ENCODE measurements around the gene AUTS2. TPM values are rescaled to one million over a fixed set of nuclear protein-coding genes. Genes with fewer than 3 reads are reported as not detected.

Gene AUTS2
- total RNA-seq, 1 donor from 2014 or later, result 1.2 TPM

DNA sequence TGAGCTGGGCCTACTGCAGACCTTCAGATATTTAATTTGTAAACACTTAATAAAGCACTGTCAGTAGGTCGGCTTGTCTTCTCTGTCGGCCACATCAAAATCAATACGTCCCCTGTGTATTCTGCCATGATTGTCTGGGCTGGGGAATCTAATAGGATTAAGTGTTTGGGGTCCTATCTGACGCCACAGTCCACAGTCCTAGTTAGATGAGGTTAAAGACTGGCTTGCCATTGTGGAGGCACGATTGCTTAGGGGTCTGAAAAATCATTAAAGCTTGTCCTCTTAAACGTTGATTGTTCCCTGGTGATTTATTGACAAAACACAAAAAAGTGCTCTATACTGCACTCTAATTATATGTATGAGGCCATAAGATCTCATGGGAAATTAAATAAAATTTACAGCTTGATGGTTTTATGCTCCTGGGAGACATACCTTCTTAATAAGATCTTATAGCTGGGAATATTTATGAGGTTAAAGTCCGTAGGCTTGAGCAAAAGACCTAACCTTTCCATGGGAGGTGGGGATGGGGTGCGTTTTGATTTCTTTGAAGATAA, 883.4 kb downstream of the AUTS2 start:
- no peak for DNase-seq

DNA sequence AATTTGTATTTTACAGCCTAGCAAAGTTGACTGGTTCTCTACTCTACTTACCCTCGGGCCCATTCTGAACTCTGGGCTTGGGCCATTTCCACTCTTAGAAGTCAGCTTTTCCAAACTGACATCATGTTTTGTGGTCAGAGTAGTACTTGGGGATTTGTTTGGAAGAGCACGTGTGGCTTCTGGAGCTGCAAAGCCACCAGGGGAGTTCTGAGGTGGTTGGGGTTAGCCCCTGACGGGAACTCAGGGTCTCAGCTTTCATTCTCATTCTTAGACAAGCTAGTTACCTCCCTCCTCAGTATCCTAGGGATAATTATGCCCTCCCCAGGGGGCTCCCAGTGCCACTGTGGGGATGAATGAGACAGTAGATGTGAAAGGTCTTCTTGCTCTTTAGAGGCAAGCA, 886.0 kb downstream of the AUTS2 start:
- no peak for DNase-seq

DNA sequence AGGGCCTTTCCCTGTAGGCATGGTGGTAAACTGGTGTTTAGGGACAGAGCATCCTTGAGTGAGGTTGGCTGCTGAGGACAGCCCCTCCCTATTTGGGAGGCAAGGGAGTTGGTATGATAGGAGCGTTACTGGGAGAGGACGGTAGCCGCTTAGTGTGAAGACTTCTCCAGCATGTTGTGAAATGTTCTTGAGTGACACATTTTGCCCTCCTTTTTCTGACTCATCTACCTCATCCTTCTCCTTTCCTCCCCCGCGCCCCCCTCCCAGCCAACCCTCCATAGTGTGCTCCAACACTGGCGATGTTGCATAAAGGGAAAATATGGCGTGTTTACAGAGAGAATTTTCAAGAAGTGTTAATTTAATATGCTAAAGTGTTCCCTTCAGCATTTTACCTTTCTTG, 888.7 kb downstream of the AUTS2 start:
- DNase-seq, result no peak

DNA sequence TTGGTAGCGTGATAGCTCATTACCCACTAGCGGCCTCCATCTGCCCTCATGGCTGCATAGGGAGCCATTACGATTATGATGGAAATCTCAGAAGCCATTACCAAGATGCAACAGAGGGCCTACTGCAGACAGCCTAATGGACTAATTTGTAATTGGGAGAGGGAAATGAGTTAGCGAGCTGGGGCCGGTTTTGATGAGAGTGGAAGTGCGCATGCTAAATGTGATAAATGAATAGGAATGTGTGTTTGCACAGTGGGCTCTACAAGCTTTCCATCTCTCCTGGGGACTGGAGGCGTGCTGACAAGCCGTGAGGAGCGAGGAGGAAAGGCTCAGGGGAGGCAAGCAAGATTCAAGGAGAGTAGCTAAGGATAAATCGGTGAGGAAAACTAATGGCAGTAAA, 889.2 kb downstream of the AUTS2 start:
- DNase-seq, result no peak

DNA sequence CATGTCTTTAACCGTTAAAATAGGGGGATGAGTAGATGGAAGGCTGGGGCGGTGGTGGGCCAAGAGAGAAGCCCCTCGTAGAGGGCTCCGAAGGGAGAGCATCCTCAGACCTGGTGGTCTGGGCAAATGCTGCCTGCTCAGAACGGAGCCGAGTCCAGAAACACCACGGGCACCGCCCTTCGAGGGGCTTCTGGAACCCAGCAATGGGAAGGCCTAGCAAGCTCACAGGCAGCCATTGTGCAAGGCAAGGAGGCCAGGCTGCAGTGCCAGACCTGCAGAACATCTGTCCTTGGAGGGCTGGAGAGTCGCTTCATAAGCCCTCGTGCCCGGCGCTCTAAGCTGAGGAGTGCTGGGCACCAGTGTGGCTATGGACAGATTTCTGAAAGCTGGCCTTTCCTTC, 889.6 kb downstream of the AUTS2 start:
- DNase-seq, result no peak

DNA sequence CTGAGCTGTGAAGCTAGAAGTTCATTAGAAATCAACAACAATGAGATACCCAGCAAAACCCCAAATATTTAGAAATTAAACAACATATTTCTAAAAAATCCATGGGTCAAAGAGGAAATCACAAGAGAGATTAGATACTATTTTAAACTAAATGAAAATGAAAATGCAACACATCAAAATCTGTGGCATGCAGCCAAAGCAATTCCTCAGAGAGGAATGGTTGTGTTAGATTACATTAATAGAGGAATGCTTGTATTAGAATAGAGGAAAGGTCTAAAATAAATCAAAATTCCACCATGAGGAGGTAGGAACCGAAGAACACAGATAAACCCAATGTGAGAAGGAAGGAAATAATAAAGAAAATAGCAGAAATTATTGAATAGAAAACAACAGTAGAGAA, 891.5 kb downstream of the AUTS2 start:
- no peak for DNase-seq

DNA sequence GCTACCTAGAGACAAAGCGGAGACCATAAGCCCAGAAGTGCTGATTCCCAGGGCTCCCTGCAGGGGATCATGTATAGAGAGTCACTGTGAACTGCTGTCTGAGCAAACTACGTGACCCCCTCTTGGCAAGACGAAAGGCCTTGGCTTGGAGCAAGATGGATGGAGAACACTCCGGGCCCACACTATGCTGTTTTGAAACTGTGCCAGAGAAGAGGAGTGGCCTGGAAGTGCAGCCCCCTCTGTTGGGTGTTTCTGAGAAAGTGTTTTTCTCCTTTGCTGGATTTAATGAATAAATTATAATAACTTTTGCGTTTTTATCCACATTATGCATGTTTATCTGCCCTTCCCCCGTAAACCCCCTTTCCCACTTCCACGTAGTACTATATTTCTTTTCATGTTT, 894.4 kb downstream of the AUTS2 start:
- no peak for DNase-seq

DNA sequence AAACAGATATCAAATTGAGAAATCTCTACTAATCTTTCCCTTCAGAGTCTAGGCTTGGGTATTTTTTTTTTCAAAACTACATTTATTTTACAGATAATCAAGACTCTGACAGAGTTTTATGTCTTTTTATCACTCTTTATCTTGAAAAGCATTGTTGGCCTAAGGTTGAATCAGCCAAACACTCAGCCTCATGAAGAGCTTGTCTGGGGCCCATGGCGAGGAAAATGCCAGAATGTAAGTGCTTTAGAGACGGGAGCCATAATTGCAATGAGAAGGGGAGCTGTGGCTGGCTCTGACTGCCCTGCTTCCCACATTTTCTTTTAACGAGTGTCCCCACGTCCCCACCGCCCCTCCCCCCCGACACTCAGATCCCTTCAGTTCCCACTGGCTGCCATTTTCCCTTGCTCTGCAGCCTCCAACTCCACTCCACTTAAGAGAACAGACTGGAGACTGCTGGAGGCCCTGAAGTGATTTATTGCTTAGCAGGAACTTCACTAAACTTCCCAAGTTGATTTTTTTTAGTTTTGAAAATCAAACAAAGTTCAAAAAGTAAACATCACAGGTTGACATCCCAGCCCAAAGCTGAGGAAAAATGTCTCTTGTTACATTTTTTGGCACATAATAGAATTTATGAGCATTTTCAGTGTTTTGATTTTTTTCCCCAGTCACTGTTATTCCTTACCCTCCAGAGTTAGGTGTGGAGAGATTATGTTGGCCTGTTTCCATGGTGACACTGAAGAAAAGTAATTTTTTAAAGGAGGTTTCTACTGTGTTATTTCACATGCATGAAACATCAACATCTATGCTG, 896.2 kb downstream of the AUTS2 start:
- DNase-seq, result no peak

DNA sequence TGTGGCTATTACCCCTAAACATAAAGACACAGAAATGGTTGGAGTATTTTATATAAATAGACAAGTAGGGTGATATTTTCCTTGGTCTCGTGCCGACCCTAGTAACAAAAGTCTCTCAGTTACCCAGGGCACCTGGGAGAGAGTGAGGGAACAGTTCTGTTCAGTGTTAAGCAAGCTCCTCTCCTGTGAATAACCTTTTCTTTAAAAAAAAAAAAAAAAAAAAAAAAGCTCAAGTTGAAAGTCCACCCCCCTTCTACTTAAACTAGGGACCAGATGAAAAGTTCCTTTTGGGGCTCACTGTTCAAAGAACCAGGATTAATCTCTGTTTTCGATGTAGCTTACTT, 896.7 kb downstream of the AUTS2 start:
- no peak for DNase-seq

DNA sequence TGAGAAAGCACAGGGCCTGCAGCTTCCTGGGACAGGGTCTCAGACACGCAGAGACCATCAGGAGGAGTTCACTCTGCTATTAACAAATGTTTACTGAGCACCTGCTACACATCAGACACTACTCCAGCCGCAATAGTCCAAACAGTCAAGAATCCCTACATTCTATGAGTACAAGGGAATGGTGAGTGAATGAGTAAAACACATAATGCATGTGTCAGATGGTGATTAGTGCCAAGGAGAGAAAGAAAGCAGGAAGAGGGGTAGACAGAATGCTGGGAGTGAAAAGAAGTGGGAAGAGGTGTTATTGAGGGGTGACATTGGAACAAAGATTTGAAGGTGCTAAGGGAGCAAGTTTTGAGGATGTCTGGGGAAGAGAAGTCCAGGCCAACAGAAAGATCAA, 899.5 kb downstream of the AUTS2 start:
- no peak for DNase-seq

DNA sequence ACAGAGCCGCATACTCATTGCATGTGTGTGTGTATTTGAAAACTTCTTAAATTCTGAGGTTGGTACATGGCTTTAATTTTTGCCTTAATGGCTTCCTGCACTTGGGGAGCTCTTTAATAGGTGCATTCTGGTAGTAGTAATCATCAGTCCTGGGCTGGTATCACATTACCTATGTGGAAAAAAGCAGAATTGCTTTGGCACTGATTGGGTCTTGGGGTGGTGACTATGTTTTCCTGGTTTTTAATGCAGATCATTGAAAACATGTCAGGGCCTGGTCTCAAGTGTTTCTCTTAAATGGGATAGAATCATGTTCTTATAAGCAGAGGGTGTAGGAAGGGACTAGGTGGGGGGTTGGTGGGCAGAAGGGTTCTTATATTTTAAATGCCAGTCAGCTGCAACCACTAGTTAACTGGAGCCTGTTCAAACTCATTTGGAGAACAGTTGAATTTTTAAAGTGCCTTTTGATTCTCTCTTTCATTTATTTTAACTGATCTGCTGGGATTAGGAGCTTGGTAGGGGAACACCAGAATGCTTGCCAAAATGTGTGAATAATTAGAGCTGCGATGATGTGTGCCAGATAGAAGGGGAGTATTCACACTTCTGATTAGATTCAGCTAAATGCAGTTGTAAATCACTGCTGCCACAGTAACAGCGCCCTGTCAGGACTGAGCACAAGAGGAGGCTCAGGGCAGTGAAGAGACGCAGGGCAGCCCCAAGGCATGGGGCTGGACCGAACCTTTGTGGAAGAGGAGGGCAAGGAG, 900.1 kb downstream of the AUTS2 start:
- DNase-seq, result no peak

DNA sequence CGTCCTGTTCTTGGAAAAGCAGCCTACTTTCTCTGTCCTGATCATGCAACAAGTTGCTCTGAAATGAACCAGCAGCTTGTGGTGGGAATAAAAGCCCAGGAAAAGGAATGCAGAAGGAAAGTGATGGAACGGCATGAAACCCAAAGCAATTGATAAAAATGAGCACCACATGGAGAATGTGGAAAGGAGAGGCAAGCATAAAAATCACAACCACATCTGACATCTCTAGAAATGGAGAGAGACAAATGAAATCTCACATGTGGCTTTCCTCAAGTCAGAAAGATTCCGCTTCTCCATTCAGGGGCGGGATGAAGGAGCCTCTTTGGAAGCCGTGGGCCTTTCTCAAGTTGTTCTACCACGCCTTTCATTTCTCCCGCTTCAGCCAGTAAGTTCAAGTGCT, 902.0 kb downstream of the AUTS2 start:
- DNase-seq, result no peak

DNA sequence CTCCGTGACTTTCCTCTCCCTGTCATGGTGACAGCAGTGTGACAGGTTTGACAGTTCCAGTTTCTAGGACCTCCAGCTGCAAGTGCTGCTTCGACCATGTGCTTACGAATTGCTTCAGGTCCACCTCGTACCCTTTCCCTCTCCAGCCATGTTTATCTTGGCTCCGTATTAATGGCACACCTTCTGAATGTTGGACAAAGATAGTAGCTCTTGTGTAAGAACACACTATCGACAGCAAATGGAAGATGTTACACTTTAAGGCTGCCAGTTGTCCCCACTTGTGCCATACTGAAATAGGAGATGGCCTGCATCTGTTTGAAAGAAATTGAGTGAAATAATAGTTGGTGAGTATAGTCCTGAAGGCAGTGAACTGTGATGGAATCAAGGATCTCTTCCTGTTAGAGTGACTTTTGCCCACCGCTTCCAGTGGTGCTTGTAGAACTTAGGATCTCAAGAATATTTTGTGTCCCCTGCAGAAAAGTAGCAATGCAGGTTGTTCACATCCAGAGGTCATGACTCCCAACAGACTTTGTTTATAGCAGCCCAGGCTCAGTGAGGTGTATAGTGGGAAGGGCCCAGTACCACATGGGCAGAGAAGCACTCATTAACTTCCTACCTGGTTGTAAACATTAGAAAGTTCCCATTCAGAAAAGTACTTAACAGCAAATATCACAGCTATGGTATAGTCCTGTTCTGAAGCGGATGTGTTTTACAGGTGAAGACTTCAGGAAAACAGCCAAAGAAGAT, 904.0 kb downstream of the AUTS2 start:
- no peak for DNase-seq

DNA sequence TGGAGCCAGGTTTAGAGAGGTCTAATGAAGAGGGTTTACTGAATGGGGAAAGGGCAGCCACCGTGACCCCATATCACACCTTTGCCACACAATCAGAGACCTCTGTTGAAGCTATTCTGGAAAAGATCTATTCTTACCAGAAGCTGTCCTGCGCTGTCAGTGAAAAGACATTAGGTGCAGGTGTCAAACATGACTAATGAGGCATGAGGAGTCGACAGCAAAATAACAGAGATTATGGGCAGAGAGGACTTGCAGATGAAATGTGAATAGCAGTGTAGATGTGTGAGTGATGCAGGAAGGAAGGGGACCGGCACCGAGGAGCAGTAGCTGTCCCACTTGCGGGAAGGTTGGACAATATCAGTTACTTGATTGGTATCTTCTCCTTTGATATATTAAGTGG, 906.0 kb downstream of the AUTS2 start:
- no peak for DNase-seq

DNA sequence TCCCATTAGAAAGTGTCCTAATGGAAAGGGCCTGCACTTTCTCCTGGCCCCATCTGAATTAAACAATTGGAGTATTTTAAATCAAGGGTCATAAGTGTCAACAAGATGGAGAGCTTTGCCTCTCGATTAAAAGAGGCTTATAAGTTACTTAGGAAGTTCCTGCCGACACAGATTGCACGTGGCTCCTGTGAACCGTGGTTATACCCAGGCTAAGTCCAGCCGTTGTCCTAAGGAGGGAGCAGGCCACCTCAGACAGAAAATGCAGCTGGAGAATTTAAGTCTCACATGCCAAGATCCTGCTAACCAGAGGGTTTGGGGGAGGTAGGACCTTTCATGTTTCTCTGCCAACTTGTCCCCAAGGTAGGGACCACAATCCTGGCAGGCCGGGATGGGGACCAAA, 907.2 kb downstream of the AUTS2 start:
- DNase-seq, result no peak

DNA sequence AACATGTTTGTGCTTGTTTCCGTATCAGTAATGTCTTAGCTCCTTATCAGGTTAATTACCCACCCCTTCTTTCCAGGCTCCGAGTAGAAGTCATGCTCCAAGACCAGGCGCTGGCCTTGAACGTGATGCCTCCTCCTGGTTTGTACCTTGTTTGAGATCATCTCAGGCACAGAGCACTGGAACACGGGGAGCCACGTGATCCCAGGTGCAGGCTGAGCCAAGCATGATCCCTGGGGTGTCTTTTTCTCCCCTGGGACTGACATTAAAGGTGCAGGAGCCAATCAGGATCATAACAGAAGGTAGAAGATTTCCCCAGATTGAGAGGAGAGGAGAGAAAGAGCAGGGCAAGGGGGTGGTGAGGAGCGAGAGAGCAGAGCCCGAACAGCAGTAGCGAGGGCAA, 907.6 kb downstream of the AUTS2 start:
- DNase-seq, result no peak

DNA sequence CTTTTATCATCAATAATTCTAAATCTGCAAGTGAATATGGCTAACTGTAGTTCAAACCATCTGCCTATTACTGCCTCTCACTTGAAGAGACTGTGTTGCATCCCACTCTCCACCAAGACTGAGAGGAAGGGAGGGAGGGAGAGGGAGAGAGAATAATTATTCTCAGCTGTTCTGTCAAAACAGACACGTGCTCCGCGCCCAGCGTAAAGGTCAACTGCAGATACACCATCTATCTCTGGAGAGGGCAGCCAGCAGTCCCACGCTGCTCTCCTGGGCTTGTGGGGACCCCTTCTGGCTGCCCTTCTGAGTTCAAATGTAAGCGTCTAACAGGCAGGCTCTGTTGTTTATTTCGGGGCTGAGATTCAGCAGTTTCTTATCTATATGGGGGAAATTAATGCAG, 908.2 kb downstream of the AUTS2 start:
- DNase-seq, result no peak

DNA sequence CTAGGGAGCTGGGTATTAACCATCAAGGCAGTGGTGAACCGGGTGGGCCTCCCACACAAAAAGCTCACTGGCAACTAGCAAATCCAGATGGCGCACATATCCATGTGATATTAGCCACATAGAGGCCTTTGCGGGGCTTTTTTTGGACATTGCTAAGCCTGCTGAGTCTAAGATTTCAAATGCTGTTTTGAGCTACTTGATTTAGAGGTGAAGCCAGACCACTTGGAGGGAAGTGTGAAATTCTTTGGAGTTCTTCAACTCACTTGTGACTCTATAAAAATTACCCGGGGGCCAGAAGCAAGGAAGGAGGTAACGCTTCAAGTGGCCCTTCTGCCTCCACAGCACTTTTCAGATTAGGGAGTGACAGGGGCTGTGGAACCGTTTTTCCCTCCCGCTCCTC, 913.9 kb downstream of the AUTS2 start:
- no peak for DNase-seq

DNA sequence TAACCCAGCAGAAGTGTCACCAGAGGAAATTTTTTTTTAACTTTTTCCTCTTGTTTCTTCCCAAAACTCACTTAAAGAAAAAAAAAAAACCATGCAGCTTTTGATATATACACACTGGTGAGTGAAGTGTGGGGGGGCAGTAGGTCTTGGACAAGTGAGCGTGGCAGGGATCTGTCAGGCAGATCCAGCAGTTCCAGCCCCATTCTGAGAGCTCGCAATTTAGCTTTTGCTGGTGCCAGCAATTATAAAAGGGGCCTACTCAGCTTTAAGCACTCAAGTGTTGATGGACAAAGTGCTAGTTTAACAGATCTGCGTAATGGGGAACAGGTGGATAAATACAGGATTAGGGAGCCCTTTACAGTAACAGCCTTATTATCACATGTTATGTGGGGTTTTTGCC, 914.5 kb downstream of the AUTS2 start:
- no peak for DNase-seq

DNA sequence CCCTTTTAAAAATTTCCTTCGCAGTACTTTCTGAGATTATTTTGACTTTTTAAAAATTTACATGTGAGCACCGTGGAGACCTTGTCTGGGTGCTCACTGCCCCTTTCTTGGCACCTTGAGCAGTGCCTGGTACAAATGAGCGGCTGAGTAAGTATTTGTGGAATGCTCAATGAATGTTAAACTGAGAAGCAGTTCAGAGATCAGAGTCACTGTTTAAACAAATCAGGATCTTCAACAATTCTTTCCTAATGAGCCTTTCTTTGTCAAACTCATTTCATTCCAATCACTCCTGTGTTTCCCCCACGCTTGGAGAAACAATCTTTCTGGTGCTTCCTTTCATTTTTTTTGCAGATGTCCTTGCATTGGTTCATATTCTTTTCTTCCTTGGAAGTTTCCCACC, 922.3 kb downstream of the AUTS2 start:
- DNase-seq, result no peak

DNA sequence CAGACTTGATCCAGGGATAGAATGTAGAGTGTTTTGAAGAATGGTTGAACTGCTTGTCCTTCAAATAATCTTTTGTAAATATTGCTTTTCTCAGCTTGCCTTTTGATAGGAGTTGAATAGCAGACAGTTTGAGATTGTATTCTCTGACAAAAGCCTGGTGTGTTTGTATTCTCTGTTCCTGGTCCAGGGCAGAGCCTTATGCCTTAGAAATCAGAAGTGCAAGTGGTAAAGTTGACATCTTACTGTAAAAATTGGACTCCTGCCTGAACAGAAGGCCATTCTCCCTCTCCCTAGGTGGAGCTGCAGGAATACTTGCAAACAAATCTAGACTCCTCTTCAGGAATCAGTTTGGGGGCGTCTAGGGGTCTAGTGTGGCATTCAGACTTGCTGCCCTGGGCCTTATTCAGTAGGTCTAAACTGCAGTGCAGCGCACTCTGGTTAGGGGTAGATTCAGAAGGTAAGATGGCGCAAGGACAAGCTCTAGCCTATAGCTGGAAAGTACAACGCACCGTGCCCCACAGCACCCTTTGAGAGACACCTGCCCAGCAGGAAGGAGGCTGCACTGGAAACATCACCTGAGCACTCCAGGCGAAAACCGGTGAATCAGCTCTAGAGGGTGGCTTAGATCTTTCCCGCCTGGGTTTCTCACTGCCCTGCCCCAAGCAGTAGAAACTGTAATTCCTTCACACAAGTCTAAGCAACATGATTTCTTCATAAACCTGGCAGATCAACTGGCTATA, 925.1 kb downstream of the AUTS2 start:
- DNase-seq, result no peak

DNA sequence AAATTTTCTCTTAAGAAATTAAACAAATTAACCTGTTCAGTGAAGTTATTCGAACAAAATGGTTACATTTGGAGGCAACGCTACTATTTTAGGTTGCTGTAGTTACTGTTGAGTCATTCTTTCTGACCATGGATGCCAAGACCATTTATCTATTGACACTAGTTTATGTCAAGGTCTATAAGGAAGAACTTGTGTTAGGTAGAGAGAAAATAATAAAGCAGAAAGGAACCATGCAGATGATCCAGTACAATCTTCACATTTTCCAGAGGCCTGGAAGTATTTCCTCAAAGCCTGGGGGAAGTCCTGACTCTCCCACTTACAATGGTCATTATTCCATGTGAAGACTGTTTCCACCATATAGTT, 925.7 kb downstream of the AUTS2 start:
- DNase-seq, result no peak

DNA sequence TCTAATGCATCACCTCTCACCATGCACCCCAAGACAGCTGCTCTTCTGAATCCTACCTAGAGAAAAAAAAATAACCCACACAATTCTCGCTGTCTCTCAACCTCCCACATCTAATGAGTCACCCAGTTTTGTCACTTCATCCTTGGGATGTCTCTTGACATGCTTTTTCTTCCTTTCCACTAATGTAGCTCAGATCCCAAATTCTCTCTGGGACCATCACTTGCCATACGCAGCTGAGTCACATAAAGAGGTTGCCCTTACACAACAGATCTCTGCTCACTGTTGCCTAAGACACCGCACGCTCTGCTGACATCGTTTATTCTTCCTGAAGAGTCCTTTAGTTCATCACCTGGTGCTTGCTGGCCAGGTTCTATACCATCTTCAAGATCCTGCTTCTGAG, 927.7 kb downstream of the AUTS2 start:
- no peak for DNase-seq

All from dermis blood vessel endothelial cell (primary cell).